22Rv1 (cell line): ENCODE data around the gene REPS2.

Experiments
- H3K27ac ChIP-seq: fragments of 450-650 bp; 2 replicates; pipeline ENCODE4 v1.5.1; 2017
- CTCF ChIP-seq: fragments of 450-650 bp; IDR thresholded peaks from 2 replicates; pipeline ENCODE4 v1.5.1; 2017; ENCODE audit warnings: mild to moderate bottlenecking
- ZFX ChIP-seq: fragments of 450-650 bp; IDR thresholded peaks from 2 replicates; pipeline ENCODE4 v1.6.1; 2017; ENCODE audit warnings: antibody characterized with exemption, borderline replicate concordance

The REPS2 gene

GRCh38 chrX:16918979-16919378, 27.5 kb upstream of the REPS2 start:
- no peak overlapping the region for H3K27ac ChIP-seq
- TF ChIP-seq ZFX (no peak), CTCF (no peak)

- no peak overlapping the region for H3K27ac ChIP-seq
- no peak for TF ChIP-seq ZFX
- TF ChIP-seq CTCF = no peak
Observed at GRCh38 chrX:16920075-16920474, 26.4 kb upstream of the REPS2 start.

- no peak overlapping the region for H3K27ac ChIP-seq
Observed at GRCh38 chrX:16923157-16923556, 23.3 kb upstream of the REPS2 start.

GRCh38 chrX:16924631-16925480, 21.6 kb upstream of the REPS2 start:
- H3K27ac ChIP-seq = no peak overlapping the region
- no peak for TF ChIP-seq CTCF
- TF ChIP-seq ZFX = no peak

More at GRCh38 chrX:16923157-16923556, 23.3 kb upstream of the REPS2 start:
- TF ChIP-seq CTCF (no peak), ZFX (no peak)

- TF ChIP-seq ZFX (no peak), CTCF (no peak)
- H3K27ac ChIP-seq = no peak overlapping the region
Observed at GRCh38 chrX:16930392-16930791, 16.1 kb upstream of the REPS2 start.

- H3K27ac ChIP-seq = no peak overlapping the region
- TF ChIP-seq CTCF = no peak
- TF ChIP-seq ZFX = no peak
Observed at GRCh38 chrX:16931371-16931770, 15.1 kb upstream of the REPS2 start.

- TF ChIP-seq CTCF (no peak), ZFX (no peak)
- no peak overlapping the region for H3K27ac ChIP-seq
Observed at GRCh38 chrX:16931855-16932575, 14.4 kb upstream of the REPS2 start.
